Thyroid gland (tissue), 4 donors: Measurements from ENCODE around the gene EEF1A2.

Experiments used
- CTCF ChIP-seq, 6 experiments: fragments of 200-600 bp in 3 of 6; fragments of 450-650 bp in 3 of 6; sonication (generic) in 3 of 6; IDR thresholded peaks; one replicate each; pipeline ENCODE4 v1.5.1; 2016 to 2019; ENCODE audit warnings: antibody characterized with exemption in 6 of 6, mild to moderate bottlenecking in 2 of 6, inconsistent platforms in 1 of 6, moderate library complexity in 1 of 6
- POLR2A ChIP-seq, 2 donors: fragments of 450-650 bp; IDR thresholded peaks; one replicate each; pipeline ENCODE4 v1.6.1; 2017; ENCODE audit warnings: antibody characterized with exemption in 2 of 2, mild to moderate bottlenecking in 2 of 2, moderate library complexity in 1 of 2

- TF ChIP-seq CTCF (IDR thresholded peaks at IDR 0.05) (no peak), POLR2A (IDR thresholded peaks at IDR 0.05) (no peak)
Measured at GRCh38 chr20:63505723-63506122, 6.8 kb upstream of the EEF1A2 start.
